Fibroblast of lung (primary cell): ENCODE measurements around the gene ARHGAP1. TPM values are rescaled to one million over a fixed set of nuclear protein-coding genes. Genes with fewer than 3 reads are reported as not detected.
"Not testable (repeated sequence)": the region's sequence is repeated elsewhere in the genome, so short reads cannot be mapped to it uniquely, and the experiment has no call there.

Experiments used
- DNase-seq, 2 donors: peaks; one replicate each; pipeline versions ENCODE4 v3.0.0 to v3.0.0-alpha.2; 2010; ENCODE audit warnings: low read depth in 2 of 2
- H2AFZ ChIP-seq: 2 replicates; pipeline ENCODE4 v1.5.1; 2012; ENCODE audit warnings: low read length, control low read depth, inconsistent platforms
- H3K27ac ChIP-seq: 2 replicates; pipeline ENCODE4 v1.5.1; 2011; ENCODE audit warnings: low read length, control low read depth; ENCODE audit not compliant: insufficient read depth
- H3K27me3 ChIP-seq: 2 replicates; pipeline ENCODE4 v1.5.1; 2011; ENCODE audit warnings: mild to moderate bottlenecking, low read length; ENCODE audit not compliant: control insufficient read depth, insufficient read depth
- H3K36me3 ChIP-seq: 2 replicates; pipeline ENCODE4 v1.5.1; 2011; ENCODE audit warnings: low read length; ENCODE audit not compliant: control insufficient read depth, insufficient read depth
- H3K4me1 ChIP-seq: 2 replicates; pipeline ENCODE4 v1.5.1; 2011; ENCODE audit warnings: low read length; ENCODE audit not compliant: control insufficient read depth, insufficient read depth; ENCODE audit errors: extremely low read depth
- H3K4me2 ChIP-seq: 2 replicates; pipeline ENCODE4 v1.5.1; 2011; ENCODE audit warnings: low read length, control low read depth; ENCODE audit not compliant: insufficient read depth; ENCODE audit errors: extremely low read depth
- H3K4me3 ChIP-seq, 4 experiments: fragments of 200-600 bp in 1 of 4; sonication (generic) in 1 of 4; replicated peaks in 1 of 4; 2 replicates each; pipeline ENCODE4 v1.5.1; 2011 to 2016; ENCODE audit warnings: low read length in 4 of 4, low read depth in 3 of 4, mild to moderate bottlenecking in 3 of 4, control low read depth in 2 of 4, inconsistent platforms in 1 of 4, mixed read lengths in 1 of 4; ENCODE audit not compliant: insufficient read depth in 1 of 4; ENCODE audit errors: control extremely low read depth in 1 of 4
- H3K79me2 ChIP-seq: 2 replicates; pipeline ENCODE4 v1.5.1; 2012; ENCODE audit warnings: mild to moderate bottlenecking, low read length, inconsistent platforms; ENCODE audit not compliant: control insufficient read depth, insufficient read depth
- H3K9ac ChIP-seq: 2 replicates; pipeline ENCODE4 v1.5.1; 2011; ENCODE audit warnings: mild to moderate bottlenecking, low read length, control low read depth; ENCODE audit not compliant: insufficient read depth
- H3K9me3 ChIP-seq: 2 replicates; pipeline ENCODE4 v1.5.1; 2012; ENCODE audit warnings: low read depth, low read length; ENCODE audit not compliant: control insufficient read depth, insufficient read depth
- H4K20me1 ChIP-seq: 2 replicates; pipeline ENCODE4 v1.5.1; 2011; ENCODE audit warnings: low read length; ENCODE audit not compliant: control insufficient read depth, insufficient read depth; ENCODE audit errors: extremely low read depth
- EZH2 ChIP-seq: IDR thresholded peaks from 2 replicates; pipeline ENCODE4 v1.5.1; 2012; ENCODE audit warnings: low read length, control low read depth, mild to moderate bottlenecking; ENCODE audit errors: missing control alignments
- polyA plus RNA-seq, 2 donors: library from polyadenylated mRNA; depleted of rRNA in 1 of 2; stranded (reverse) in 1 of 2; unstranded in 1 of 2; fragments of >200 nt; gene quantifications; 2 replicates each; pipeline ENCODE4 v1.2.1, GENCODE V29; 2011 to 2012; ENCODE audit warnings: missing spikeins in 1 of 2
- total RNA-seq: library from RNA; depleted of rRNA; stranded (reverse); fragments of >200 nt; gene quantifications from 2 replicates; pipeline ENCODE4 v1.2.1, GENCODE V29; 2014
- TF ChIP-seq, protein P1 (sequence below), 2 donors: IDR thresholded peaks in 1 of 2; conservative IDR thresholded peaks in 1 of 2; 1 replicate in 1 of 2; 2 replicates in 1 of 2; pipeline ENCODE4 v1.5.1; 2011 to 2012; ENCODE audit warnings: low read length in 2 of 2, control low read depth in 1 of 2, inconsistent platforms in 1 of 2, low read depth in 1 of 2, mild to moderate bottlenecking in 1 of 2

Gene ARHGAP1
- total and polyA plus RNA-seq, 2 donors (not counting 1 experiment from before 2014, with no cell fraction given), result 34.4 to 38.0 TPM

DNA sequence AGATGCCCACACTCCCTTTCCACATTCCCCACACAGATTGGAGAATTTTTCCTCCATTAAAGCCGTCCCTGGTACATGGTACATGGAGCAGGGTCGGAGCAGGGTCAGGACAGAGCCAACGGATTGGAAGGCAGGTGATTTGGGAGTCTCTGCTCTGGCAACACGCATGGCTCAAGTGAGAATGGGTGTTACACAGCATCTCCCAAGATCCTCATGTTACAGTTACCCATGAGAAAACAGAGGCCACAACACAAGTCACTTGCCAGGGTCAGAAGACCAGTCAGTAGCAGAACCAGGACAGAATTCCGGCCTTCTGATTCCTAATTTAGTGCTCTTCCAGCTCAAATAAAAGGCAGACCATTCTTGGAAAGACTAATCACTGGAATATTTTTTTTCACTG lies 10.9 kb upstream of the ARHGAP1 start:
- peak overlapping the region; percentile 81 for H2AFZ ChIP-seq
- no peaks in the 10 kb centered on the region for H3K27me3 ChIP-seq
- DNase-seq, result peak; percentile 38 to 45
- H3K79me2 ChIP-seq, result no peaks in the 10 kb centered on the region
- no peaks in the 10 kb centered on the region for H3K9me3 ChIP-seq
- H3K4me1 ChIP-seq, result peaks cover 17% of the 10 kb centered on the region
- H3K4me3 ChIP-seq, result no peak overlapping the region
- peaks cover 3% of the 10 kb centered on the region for H3K36me3 ChIP-seq
- TF ChIP-seq EZH2, result no peak
- TF ChIP-seq, protein P1, sequence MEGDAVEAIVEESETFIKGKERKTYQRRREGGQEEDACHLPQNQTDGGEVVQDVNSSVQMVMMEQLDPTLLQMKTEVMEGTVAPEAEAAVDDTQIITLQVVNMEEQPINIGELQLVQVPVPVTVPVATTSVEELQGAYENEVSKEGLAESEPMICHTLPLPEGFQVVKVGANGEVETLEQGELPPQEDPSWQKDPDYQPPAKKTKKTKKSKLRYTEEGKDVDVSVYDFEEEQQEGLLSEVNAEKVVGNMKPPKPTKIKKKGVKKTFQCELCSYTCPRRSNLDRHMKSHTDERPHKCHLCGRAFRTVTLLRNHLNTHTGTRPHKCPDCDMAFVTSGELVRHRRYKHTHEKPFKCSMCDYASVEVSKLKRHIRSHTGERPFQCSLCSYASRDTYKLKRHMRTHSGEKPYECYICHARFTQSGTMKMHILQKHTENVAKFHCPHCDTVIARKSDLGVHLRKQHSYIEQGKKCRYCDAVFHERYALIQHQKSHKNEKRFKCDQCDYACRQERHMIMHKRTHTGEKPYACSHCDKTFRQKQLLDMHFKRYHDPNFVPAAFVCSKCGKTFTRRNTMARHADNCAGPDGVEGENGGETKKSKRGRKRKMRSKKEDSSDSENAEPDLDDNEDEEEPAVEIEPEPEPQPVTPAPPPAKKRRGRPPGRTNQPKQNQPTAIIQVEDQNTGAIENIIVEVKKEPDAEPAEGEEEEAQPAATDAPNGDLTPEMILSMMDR (conservative IDR thresholded peaks at IDR 0.05 in 1 of 2, IDR thresholded peaks at IDR 0.05 in 1 of 2; ENCODE audit: low read depth in 1 of 2, low read length in 2 of 2), result no peak
- H3K9ac ChIP-seq, result peak overlapping the region; percentile 53
- H3K27ac ChIP-seq, result peak overlapping the region; percentile 79
- no peaks in the 10 kb centered on the region for H4K20me1 ChIP-seq
- H3K4me2 ChIP-seq, result peak overlapping the region; percentile 11

DNA sequence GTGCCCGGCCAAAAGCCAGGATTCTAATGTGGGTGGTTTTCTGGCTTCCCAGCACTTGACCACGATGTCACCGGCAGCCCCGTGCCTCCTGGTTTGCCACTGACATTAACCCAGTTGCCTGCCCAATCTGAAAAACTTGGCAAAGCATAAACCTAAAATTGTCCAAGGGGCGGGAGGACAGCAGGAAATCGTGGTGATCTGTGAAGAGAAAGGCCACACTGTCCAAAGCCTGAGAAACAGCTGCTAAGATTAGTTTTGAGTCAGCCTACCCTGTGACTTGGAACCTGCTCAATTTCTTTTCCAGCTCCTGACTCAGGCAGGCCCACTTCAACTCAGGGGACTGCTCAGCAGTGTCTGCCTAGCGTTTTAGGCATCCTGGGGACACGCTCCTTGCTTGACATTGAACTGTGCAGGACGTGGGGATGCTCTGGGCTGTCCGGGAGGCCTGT lies 10.4 kb upstream of the ARHGAP1 start:
- peaks cover 17% of the 10 kb centered on the region for H3K4me1 ChIP-seq
- H3K4me3 ChIP-seq, result no peak overlapping the region
- DNase-seq, result peak; percentile 95 to 97
- peak overlapping the region; percentile 79 for H3K27ac ChIP-seq
- H2AFZ ChIP-seq, result peak overlapping the region; percentile 81
- H3K9me3 ChIP-seq, result no peaks in the 10 kb centered on the region
- no peaks in the 10 kb centered on the region for H4K20me1 ChIP-seq
- peak overlapping the region; percentile 11 for H3K4me2 ChIP-seq
- peaks cover 3% of the 10 kb centered on the region for H3K36me3 ChIP-seq
- H3K27me3 ChIP-seq, result no peaks in the 10 kb centered on the region
- peak overlapping the region; percentile 23 for H3K9ac ChIP-seq
- H3K79me2 ChIP-seq, result no peaks in the 10 kb centered on the region
- TF ChIP-seq, protein P1 (conservative IDR thresholded peaks at IDR 0.05 in 1 of 2, IDR thresholded peaks at IDR 0.05 in 1 of 2; ENCODE audit: low read depth in 1 of 2, low read length in 2 of 2), result no peak
- no peak for TF ChIP-seq EZH2

DNA sequence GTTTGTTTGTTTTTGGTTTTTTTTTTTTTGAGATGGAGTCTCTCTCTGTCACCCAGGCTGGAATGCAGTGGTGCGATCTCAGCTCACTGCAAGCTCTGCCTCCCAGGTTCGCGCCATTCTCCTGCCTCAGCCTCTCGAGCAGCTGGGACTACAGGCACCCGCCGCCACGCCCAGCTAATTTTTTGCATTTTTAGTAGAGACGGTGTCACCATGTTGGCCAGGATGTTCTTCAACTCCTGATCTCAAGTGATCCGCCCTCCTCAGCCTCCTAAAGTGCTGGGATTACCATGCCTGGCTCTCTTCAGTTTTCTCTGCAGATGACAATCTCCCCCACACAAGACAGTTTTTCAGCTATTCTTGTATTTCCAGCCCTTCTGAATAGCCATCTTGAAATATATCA lies 8.9 kb upstream of the ARHGAP1 start:
- not testable (repeated sequence) for H4K20me1 ChIP-seq, H2AFZ ChIP-seq, H3K9ac ChIP-seq, H3K4me3 ChIP-seq, DNase-seq, H3K27ac ChIP-seq, H3K9me3 ChIP-seq, H3K79me2 ChIP-seq, H3K4me2 ChIP-seq, H3K27me3 ChIP-seq
- Histone ChIP-seq H3K4me1 (peaks cover 16% of the 10 kb centered on the region), H3K36me3 (peaks cover 13% of the 10 kb centered on the region)
